Raji (cell line): ENCODE data around the gene GMEB2.

Experiments
- POLR2A ChIP-seq: IDR thresholded peaks from 2 replicates; pipeline ENCODE4 v1.6.1; 2011; ENCODE audit warnings: low read depth, low read length, control low read depth; ENCODE audit not compliant: insufficient read depth

Gene GMEB2

GRCh38 chr20:63566395-63567135 is 60.3 kb downstream of the GMEB2 start:
- TF ChIP-seq POLR2A: no peak

DNA sequence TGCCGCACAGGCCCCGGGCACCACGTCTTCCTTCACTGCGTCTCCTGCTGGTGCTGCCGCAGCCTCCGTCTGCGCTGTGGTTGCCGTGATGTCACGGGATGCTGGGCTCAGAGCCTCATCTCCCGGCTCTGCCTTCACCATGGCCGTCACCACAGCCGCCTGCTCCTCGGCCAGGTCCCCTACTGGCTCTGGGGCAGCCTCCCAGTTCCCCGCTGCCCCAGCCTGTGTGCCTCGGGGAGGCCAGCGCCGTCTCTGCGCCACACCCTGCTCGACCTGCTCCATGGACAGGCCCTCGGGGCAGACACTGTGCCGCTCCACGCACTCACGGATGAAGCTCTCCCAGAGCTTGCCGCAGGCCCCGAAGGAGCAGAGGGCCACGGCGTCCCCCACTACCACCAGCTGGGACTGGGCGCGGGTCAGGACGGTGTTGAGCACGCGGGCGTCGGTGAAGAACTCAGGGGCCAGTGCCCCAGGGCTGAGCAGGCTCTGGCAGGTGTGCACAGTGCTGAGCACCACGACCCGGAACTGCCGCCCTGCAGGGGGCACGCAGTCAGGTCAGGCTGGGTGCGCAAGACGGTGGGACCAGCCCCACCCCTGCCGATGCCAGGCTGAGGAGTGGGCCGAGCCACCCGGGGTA is 61.1 kb downstream of the GMEB2 start:
- TF ChIP-seq POLR2A: no peak

GRCh38 chr20:63565021-63565698 is 61.7 kb downstream of the GMEB2 start:
- no peak for TF ChIP-seq POLR2A

DNA sequence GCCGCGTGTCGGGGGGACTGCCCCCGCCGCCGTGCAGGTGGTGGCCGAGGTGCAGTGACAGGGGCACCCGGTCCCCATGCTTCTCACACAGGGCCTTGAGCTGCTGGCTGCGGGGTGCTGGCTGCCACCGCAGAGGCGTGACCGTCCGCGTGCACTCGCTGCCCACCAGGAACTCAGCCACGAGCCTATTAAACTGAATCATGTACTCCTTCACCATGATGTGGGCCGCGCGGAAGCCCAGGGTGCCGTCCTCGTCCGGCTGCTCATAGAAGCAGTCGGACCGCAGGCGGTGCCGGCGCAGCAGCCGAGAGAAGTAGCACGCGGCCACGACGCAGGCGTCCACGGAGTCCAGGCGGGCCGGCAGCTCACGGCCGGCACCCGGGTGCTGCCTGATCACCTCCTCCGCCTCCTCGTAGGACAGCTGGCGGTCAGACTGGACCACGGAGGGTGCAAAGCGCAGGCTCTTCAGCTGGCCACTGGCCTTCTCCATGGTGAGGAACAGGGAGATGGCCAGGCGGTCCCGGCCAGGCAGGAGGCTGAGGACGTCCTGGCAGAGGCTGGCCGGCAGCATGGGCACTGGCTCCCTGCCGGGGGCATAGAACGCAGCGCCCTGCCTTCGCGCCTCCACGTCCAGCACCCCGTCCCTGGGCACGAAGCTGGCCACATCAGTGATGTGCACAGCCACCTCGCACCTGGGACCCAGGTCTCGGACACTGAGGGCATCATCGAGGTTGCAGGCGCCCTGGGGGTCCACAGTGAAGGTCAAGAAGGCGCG is 62.7 kb downstream of the GMEB2 start:
- no peak for TF ChIP-seq POLR2A

DNA sequence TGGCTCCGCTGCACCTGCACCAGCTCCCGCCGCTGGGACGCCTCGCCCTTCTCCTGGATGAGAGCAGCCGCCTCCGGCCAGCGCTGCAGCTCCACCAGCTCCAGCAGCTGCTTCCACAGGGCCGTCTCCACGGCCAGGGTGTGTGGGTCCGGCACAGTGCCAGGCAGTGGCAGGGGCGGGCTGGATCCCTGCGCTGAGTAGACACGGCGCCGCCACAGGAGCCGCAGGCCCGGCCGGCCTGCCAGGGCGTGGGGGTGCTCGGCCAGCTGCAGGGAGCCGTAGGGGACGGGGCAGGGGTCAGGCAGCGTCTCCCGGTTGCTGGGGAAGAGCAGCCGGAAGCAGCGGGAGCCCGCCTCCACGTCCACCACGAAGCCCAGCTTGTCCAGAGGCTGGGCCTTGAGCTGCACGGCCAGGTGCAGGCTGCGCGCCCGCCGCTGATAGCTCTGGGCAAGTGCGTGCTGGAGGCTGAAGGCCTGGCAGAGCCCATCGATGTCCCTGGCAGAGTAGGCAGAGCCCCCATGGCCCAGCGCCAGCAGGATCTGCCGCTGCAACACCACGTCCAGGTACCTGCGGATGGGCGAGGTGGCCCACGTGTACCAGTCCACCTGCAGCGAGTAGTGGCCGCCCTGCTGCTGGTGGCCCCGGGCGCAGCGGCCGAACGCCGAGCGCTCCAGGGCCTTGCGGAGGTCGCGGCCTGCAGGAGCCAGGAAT is 63.5 kb downstream of the GMEB2 start:
- no peak for TF ChIP-seq POLR2A

DNA sequence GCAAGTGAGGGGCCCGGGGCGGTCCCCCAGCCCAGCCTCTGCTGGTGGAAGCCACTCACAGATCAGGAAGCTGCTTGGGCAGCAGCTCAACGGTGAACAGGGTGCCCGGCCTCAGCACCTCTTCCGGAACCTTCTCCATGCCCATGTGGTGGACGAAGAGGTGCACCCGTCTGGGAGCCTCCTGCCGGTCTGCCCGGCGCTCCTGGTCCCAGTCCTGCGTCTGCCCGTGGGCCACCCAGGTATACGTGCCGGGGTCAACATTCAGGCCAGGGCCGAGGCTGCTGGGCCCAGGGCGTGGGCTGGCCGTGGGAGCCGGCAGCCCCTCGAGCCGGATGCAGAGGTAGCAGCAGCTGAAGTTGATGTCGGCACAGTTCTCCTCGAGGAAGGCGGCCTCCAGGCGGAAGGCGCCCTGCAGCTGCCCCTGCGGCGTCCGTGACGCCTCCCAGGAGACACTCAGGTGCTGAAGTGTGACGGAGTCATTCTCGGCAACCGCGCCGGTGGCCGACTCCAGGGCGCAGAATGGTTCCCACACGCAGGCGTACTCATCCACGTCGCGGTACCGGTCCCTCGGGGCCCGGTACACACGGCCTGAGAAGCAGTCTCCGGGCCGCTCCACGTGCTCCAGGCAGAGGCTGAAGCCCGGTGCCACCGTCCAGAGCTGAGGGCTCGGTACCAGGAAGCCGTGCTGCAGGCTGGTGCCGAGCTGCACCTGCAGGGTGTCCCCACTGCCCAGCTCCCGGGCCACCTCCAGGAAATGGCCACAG is 64.3 kb downstream of the GMEB2 start:
- TF ChIP-seq POLR2A: no peak

DNA sequence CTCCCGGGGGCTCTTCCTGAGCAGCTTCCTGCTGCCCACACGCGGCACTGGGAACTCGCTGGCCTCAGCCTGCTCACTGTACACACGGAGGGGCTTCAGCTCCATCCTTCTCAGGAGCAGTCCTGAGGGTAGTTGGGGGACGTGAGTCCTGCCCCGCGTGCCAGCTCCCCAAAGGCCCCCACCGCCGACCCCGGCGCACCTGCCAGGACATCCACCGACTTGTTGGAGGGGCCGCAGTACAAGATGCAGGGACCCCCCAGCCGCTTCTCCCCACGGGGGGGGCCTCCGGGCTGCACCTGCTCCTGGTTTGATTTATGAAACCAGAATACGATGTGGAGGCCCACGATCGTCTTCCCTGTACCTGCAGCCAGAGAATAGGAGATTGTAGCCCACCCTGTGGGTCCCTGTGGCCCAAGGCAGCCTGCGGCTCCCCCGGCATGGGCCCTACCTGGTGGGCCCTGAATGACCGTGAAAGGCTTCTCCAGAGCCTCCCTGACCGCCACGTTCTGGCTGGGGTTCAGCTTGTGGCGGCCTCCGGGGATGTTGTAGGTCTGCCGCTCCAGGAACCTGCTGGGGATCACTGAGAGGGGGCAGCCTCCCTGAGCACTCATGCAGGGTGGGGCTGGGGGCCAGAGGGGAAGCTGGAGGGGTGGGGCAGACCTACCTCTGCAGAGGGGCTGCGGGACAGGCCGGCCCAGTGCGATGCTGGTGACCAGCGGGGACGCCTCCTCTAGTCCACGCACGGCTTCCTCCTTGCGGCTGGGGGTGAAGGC is 65.1 kb downstream of the GMEB2 start:
- TF ChIP-seq POLR2A: no peak

GRCh38 chr20:63560856-63561609 is 65.9 kb downstream of the GMEB2 start:
- no peak for TF ChIP-seq POLR2A

DNA sequence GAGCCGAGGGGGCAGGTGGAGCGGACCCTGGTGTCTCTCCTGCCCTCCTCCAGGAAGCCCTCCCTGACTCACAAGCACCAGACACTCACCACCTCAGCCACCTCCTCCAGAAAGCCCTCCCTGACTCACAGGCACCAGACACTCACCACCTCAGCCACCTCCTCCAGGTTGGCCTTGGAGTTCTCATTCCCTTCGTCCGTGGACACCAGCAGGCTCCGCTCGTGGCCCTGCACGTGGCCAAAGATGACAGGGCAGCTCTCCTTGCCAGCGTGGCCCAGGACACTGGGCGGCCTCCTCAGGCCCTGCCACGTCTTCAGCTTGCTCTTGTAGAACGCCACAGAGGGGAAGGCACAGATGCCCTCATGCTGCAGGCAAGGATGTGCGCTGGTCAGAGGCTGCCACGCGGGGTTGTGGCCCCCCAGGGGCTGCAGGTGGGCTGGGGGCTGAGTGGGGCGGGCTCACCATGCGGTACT is 66.5 kb downstream of the GMEB2 start:
- no peak for TF ChIP-seq POLR2A

DNA sequence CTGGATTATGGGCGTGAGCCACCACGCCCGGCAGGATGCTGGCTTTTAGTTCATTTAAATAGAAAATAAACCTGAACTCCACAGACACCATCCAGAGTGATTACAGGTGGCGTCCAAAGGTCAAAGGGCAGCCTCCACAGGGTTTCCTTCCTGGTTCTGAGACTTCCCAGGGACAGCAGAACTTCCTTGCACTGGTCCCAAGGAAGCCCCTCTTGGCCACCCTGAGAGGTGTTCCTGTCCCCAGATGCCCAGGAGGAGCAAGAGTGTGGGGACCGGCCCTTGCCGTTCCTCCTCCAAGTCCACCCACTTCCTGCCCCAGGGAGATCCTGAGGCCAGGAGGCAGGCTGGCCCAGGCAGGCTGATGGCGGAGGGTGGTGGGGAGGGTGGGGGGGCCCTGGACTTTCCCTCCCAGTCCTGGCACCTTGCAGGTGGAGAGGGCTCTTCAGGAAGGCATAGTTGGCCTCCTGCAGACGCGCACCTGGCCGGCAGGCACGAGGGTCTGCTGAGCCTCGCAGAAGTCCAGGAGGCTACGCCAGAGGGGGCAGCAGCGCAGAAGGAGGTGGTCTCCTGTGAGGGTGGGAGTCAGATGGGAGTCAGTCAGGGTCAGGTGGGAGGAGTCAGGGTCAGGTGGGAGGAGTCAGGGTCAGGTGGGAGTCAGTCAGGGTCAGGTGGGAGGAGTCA is 68.0 kb downstream of the GMEB2 start:
- no peak for TF ChIP-seq POLR2A

DNA sequence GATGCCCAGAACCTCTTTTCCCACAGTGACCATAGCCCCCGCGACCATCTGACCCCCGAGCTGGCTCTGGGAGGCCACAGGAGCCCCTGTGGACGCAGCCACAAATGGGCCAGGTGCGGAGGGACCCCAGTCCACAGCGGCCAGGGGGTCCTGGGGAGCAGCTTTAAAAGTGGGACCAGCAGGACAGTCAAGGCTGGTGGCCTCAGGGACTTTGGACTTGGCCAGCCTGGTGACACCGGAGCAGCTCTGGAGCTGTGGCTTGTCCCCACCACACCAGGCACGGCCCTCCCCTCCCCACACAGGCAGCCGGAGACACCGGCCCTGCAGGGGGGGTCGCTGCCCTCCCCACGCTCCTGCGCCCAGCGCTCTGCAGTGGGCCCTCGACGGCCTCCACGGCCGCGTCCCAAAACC is 69.4 kb downstream of the GMEB2 start:
- TF ChIP-seq POLR2A: no peak

GRCh38 chr20:63556873-63557478 is 69.9 kb downstream of the GMEB2 start:
- no peak for TF ChIP-seq POLR2A
